Activated T-helper 2 cell treated with anti-CD3 and anti-CD28 coated beads, Interferon-gamma antibody, Interleukin-2, Interleukin-4, amounts not matched to agents 10 μg/mL and 5 μg/mL and 100 μg/mL, durations not matched to agents 14 hours and 24 hours and 36 hours (primary cell): Measurements from ENCODE around the gene MTMR2. TPM values are rescaled to one million over a fixed set of nuclear protein-coding genes. Genes with fewer than 3 reads are reported as not detected.

Experiments used
- DNase-seq: peaks from one replicate; pipeline ENCODE4 v3.0.0; 2021; ENCODE audit warnings: low spot score
- H3K27ac Mint-ChIP-seq: one replicate; pipeline ENCODE4 v1.8.0; 2021; ENCODE audit warnings: mixed read lengths
- H3K27me3 Mint-ChIP-seq: one replicate; pipeline ENCODE4 v1.8.0; 2021; ENCODE audit warnings: low read depth, mixed read lengths
- H3K36me3 Mint-ChIP-seq: one replicate; pipeline ENCODE4 v1.8.0; 2021; ENCODE audit warnings: low read depth, mixed read lengths
- H3K4me1 Mint-ChIP-seq: one replicate; pipeline ENCODE4 v1.8.0; 2021; ENCODE audit warnings: low read depth, mixed read lengths
- H3K4me3 Mint-ChIP-seq: one replicate; pipeline ENCODE4 v1.8.0; 2021; ENCODE audit warnings: low read depth, mild to moderate bottlenecking, moderate library complexity, mixed read lengths
- H3K9me3 Mint-ChIP-seq: one replicate; pipeline ENCODE4 v1.8.0; 2021; ENCODE audit warnings: mixed read lengths
- intact Hi-C: fragments of 100-400 bp; cut with micrococcal nuclease; formaldehyde crosslinking; loops from one replicate; pipeline ENCODE4 v1.15.1; 2023
- total RNA-seq: library from RNA; stranded (reverse); gene quantifications from 2 replicates; pipeline ENCODE4 v1.2.3, GENCODE V29; 2022

MTMR2 gene
- total RNA-seq, 1 donor from 2014 or later: 45.4 TPM

- intact Hi-C loops: no loop called here
- no peak overlapping the region for H3K4me3 Mint-ChIP-seq
- H3K27me3 Mint-ChIP-seq: no peaks in the 10 kb centered on the region
- no peaks in the 10 kb centered on the region for H3K9me3 Mint-ChIP-seq
- H3K4me1 Mint-ChIP-seq: peaks cover 18% of the 10 kb centered on the region
- peaks cover 3% of the 10 kb centered on the region for H3K36me3 Mint-ChIP-seq
- H3K27ac Mint-ChIP-seq: no peak overlapping the region
- DNase-seq: no peak
Measured at GRCh38 chr11:95916049-95916448, 7.9 kb downstream of the MTMR2 start.

- Mint-ChIP-seq H3K36me3 (peaks cover 3% of the 10 kb centered on the region), H3K9me3 (no peaks in the 10 kb centered on the region), H3K27me3 (no peaks in the 10 kb centered on the region), H3K27ac (no peak overlapping the region), H3K4me1 (peaks cover 18% of the 10 kb centered on the region), H3K4me3 (no peak overlapping the region)
- DNase-seq: no peak
- intact Hi-C loops: no loop called here
Measured at GRCh38 chr11:95915051-95915450, 8.9 kb downstream of the MTMR2 start.

GRCh38 chr11:95913830-95914615 is 9.9 kb downstream of the MTMR2 start:
- DNase-seq: no peak
- intact Hi-C loops: no loop called here
- Mint-ChIP-seq H3K36me3 (peaks cover 3% of the 10 kb centered on the region), H3K4me1 (peaks cover 18% of the 10 kb centered on the region), H3K27me3 (no peaks in the 10 kb centered on the region), H3K9me3 (no peaks in the 10 kb centered on the region), H3K4me3 (no peak overlapping the region), H3K27ac (no peak overlapping the region)

DNA sequence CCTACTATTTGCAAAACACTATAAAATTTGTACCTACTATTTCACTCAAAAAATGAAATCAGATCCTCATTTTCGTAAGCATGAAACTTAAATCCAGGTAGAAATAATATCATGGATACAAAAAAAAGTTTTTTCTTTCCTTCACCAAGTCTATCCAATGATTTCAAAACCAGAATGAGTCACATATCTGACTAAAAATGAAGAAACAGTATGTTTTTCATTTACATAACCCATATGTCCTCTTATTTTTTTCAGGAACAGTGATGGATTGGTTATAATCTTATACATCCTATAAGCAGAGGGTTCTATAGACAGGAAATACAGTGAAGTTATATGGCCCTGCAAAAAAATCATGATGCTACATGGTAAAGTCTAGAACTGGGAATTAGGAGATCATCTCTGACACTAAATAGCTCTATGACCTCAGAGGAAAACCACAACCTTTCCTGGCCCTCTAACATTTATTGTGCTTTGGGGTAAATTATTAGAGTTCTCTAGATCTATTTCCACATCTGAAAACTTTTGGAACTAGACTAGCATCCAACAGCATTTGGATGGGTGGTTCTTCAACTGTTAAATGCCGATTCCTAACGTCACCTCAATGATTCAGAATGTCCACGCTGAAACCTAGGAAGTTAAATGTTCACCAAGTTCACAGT is 10.9 kb downstream of the MTMR2 start:
- no peak for DNase-seq
- Mint-ChIP-seq H3K4me3 (no peak overlapping the region), H3K4me1 (peaks cover 19% of the 10 kb centered on the region), H3K27ac (no peak overlapping the region), H3K9me3 (no peaks in the 10 kb centered on the region), H3K36me3 (peaks cover 3% of the 10 kb centered on the region), H3K27me3 (no peaks in the 10 kb centered on the region)
- intact Hi-C loops: no loop called here

DNA sequence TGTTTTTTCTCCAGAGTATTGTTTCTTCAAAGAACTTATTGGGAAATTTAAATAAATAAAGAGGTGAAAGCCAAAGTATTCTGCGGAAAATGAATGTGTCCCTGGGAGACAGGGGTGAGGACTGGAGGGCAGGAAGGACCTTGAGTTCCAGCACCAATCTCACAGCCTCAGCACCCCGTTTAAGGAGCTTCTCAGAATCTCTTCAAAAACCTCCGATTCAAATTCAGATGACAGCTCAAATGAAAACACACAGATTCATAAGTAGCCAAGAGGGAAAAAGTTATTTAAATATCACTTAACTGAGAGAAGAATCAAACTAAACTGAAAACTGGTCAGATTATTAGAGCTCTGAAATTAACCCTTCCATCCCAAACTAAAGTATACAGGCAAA is 12.5 kb downstream of the MTMR2 start:
- peaks cover 24% of the 10 kb centered on the region for H3K4me1 Mint-ChIP-seq
- H3K27me3 Mint-ChIP-seq: no peaks in the 10 kb centered on the region
- intact Hi-C loops: no loop called here
- no peak overlapping the region for H3K27ac Mint-ChIP-seq
- H3K36me3 Mint-ChIP-seq: peaks cover 3% of the 10 kb centered on the region
- no peak for DNase-seq
- H3K4me3 Mint-ChIP-seq: no peak overlapping the region
- H3K9me3 Mint-ChIP-seq: no peaks in the 10 kb centered on the region

GRCh38 chr11:95910638-95911368 is 13.1 kb downstream of the MTMR2 start:
- H3K27ac Mint-ChIP-seq: no peak overlapping the region
- DNase-seq: no peak
- H3K4me1 Mint-ChIP-seq: peaks cover 20% of the 10 kb centered on the region
- peaks cover 3% of the 10 kb centered on the region for H3K36me3 Mint-ChIP-seq
- H3K9me3 Mint-ChIP-seq: no peaks in the 10 kb centered on the region
- no peaks in the 10 kb centered on the region for H3K27me3 Mint-ChIP-seq
- intact Hi-C loops: no loop called here
- H3K4me3 Mint-ChIP-seq: no peak overlapping the region

- H3K27me3 Mint-ChIP-seq: no peaks in the 10 kb centered on the region
Measured at GRCh38 chr11:95908826-95909225, 15.1 kb downstream of the MTMR2 start.

DNA sequence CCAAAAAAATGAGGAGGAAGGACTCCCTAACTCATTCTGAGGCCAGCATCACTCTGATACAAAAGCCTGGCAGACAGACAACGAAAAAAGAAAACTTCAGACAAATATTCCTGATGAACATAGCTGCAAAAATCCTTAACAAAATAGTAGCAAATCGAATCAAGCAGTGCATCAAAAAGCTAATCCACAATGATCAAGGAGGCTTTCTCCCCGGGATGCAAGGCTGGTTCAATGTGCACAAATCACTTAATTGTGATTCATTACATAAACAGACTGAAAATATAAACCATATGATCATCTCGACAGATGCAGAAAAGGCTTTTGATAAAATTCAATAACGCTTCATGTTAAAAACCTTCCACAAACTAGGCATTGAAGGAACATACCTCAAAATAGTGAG is 16.4 kb downstream of the MTMR2 start:
- H3K9me3 Mint-ChIP-seq: no peaks in the 10 kb centered on the region
- intact Hi-C loops: no loop called here
- H3K36me3 Mint-ChIP-seq: peaks cover 3% of the 10 kb centered on the region
- DNase-seq: no peak
- no peak overlapping the region for H3K4me3 Mint-ChIP-seq
- no peak overlapping the region for H3K27ac Mint-ChIP-seq
- H3K4me1 Mint-ChIP-seq: peaks cover 7% of the 10 kb centered on the region
- no peaks in the 10 kb centered on the region for H3K27me3 Mint-ChIP-seq

More at GRCh38 chr11:95908826-95909225, 15.1 kb downstream of the MTMR2 start:
- H3K36me3 Mint-ChIP-seq: peaks cover 3% of the 10 kb centered on the region
- no peaks in the 10 kb centered on the region for H3K9me3 Mint-ChIP-seq
- H3K4me3 Mint-ChIP-seq: no peak overlapping the region
- H3K27ac Mint-ChIP-seq: no peak overlapping the region
- DNase-seq: no peak
- H3K4me1 Mint-ChIP-seq: peaks cover 16% of the 10 kb centered on the region
- intact Hi-C loops: no loop called here

DNA sequence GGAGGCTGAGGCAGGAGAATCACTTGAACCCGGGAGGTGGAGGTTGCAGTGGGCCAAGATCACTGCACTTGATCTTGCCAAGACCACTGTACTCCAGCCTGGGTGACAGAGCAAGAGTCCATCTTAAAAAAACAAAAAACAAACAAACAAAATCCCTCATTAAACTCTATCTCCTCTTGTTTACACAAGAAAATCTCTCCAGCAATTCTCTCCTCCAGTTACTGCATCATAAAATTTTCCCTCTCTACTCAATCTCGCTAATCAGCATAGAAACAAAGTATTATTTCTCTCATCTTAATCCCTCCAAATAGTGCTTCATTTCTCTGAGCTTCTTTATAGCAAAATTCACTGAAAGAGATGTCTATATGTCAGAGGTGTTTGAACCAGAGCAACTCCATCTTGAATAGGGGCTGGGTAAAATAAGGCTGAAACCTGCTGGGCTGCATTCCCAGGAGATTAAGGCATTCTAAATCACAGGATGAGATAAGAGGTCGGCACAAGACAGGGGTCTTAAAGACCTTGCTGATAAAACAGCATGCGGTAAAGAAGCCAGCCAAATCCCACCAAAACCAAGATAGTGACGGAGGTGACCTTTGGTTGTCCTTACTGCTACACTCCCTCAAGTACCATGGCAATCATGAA is 19.8 kb downstream of the MTMR2 start:
- H3K27ac Mint-ChIP-seq: no peak overlapping the region
- no peak overlapping the region for H3K4me3 Mint-ChIP-seq
- H3K36me3 Mint-ChIP-seq: no peaks in the 10 kb centered on the region
- DNase-seq: no peak
- peaks cover 7% of the 10 kb centered on the region for H3K4me1 Mint-ChIP-seq
- H3K27me3 Mint-ChIP-seq: no peaks in the 10 kb centered on the region
- H3K9me3 Mint-ChIP-seq: no peaks in the 10 kb centered on the region
- intact Hi-C loops: no loop called here

GRCh38 chr11:95898782-95899181 is 25.1 kb downstream of the MTMR2 start:
- Mint-ChIP-seq H3K27me3 (no peaks in the 10 kb centered on the region), H3K36me3 (no peaks in the 10 kb centered on the region), H3K27ac (no peak overlapping the region), H3K4me3 (no peak overlapping the region), H3K9me3 (no peaks in the 10 kb centered on the region), H3K4me1 (peaks cover 4% of the 10 kb centered on the region)
- no peak for DNase-seq
- intact Hi-C loops: no loop called here

- DNase-seq: no peak
- H3K4me1 Mint-ChIP-seq: peaks cover 4% of the 10 kb centered on the region
- no peak overlapping the region for H3K27ac Mint-ChIP-seq
- H3K27me3 Mint-ChIP-seq: no peaks in the 10 kb centered on the region
- intact Hi-C loops: no loop called here
- H3K4me3 Mint-ChIP-seq: no peak overlapping the region
- H3K9me3 Mint-ChIP-seq: no peaks in the 10 kb centered on the region
- H3K36me3 Mint-ChIP-seq: no peaks in the 10 kb centered on the region
Measured at GRCh38 chr11:95897731-95898130, 26.2 kb downstream of the MTMR2 start.

DNA sequence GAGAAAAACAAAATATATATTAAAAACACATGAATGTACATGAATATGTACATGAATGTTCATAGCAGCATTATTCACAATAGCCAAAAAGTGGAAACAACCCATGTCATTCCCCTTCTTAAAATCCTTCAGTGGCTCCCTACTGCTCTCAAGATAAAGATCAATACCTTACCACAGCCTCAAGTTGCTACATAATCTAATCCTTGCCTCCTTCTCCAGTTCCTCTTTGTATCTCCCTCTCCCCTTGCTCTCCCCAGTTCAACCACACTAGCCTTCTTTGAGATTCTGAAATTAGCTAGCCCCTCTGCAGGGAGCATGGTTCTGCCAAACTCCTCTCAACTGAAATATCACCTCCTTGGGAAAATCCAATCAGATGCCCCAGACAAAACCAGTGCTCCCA is 28.1 kb downstream of the MTMR2 start:
- Mint-ChIP-seq H3K27ac (no peak overlapping the region), H3K36me3 (no peaks in the 10 kb centered on the region), H3K9me3 (no peaks in the 10 kb centered on the region), H3K4me3 (no peak overlapping the region), H3K27me3 (no peaks in the 10 kb centered on the region), H3K4me1 (peaks cover 4% of the 10 kb centered on the region)
- intact Hi-C loops: no loop called here
- no peak for DNase-seq
